Measurements from ENCODE around the gene PBOV1.

The PBOV1 gene

DNA sequence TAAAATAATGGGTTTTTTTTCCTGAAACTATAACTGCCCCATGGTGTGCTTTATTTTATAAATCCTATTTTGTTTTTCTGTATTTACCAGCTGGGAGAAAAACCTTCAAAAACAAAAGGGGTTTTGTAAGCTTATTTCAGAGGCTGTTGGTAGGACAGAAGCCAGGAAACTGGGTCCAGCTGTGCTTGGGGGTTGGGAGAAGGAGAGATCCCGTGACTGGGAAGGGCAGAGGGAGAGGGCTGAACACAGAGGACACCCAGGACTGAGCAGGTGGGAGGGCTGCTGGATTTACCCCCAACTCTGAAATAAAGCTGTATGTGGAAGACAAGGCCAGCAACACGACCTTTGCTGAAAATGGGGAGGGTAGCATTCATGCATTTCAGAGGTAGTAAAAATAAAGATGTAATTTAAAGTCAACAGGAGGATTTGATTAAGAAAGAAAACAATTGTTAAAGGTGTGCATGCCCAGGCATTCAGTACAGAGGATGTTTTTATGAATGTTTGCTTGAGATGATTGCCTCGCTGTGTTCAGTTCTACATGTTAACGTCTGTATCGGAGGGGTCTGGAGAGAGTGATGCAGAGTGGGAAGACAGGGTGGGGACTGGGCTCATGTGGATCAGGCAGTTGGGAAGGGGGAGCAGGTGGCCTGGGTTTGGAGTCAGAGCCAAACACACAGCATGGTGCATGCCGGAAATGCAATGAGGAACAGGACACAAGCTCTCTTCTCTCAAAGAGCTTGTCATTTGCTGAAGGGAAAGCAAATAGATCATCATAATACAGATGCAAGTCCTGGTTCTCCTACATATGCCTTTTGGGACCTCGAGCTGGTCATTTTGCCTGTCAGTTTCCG is 35.1 kb downstream of the PBOV1 start:
- DNase-seq (ENCODE audit: insufficient read length, low spot score) (no peak), FAIRE-seq (no peak)
- no peak for TF ChIP-seq TAF1 (IDR thresholded peaks at IDR 0.05; ENCODE audit: low read depth, low read length)
- no peak for TF ChIP-seq SPI1 (IDR thresholded peaks at IDR 0.05; ENCODE audit: low read depth, low read length)
- TF ChIP-seq POLR2AphosphoS5 (IDR thresholded peaks at IDR 0.05; ENCODE audit: low read depth, low read length): no peak
- no peak for TF ChIP-seq POU2F2 (IDR thresholded peaks at IDR 0.05; ENCODE audit: low read depth, low read length)
- no peak for TF ChIP-seq PAX5 (IDR thresholded peaks at IDR 0.05; ENCODE audit: insufficient read depth, low read length, severe bottlenecking)
- no peak for TF ChIP-seq POLR2A (IDR thresholded peaks at IDR 0.05; ENCODE audit: low read depth, low read length)

DNA sequence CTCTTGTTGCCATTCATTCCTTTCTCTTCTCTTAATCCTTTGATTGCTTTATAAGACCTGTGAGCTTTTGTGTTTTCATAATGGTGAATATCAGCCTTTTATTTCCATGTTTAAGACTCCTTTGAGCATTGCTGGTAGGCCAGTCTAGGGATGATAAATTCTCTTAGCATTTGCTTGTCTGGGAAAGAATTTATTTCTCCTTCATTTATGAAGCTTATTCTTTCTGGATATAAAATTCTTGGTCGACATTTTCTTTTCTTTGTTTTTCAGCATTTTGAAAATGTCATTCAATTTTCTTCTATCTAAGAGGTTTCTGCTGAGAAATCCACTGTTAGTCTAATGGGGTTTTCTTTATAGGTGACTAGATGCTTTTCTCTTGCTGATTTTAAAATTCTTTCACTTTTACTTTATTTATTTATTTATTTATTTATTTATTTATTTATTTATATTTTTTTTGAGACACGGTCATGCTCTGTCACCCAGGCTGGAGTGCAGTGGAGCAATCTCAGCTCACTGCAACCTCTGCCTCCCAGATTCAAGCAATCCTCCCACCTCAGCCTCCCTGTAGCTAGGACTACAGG is 41.5 kb downstream of the PBOV1 start:
- FAIRE-seq: no peak
- no peak for TF ChIP-seq PAX5 (IDR thresholded peaks at IDR 0.05; ENCODE audit: insufficient read depth, low read length, severe bottlenecking)
- TF ChIP-seq POLR2A (IDR thresholded peaks at IDR 0.05; ENCODE audit: low read depth, low read length): no peak
- TF ChIP-seq SPI1 (IDR thresholded peaks at IDR 0.05; ENCODE audit: low read depth, low read length): no peak
- no peak for TF ChIP-seq POU2F2 (IDR thresholded peaks at IDR 0.05; ENCODE audit: low read depth, low read length)
- TF ChIP-seq TAF1 (IDR thresholded peaks at IDR 0.05; ENCODE audit: low read depth, low read length): no peak
- TF ChIP-seq POLR2AphosphoS5 (IDR thresholded peaks at IDR 0.05; ENCODE audit: low read depth, low read length): no peak
- no peak for DNase-seq (ENCODE audit: insufficient read length, low spot score)

DNA sequence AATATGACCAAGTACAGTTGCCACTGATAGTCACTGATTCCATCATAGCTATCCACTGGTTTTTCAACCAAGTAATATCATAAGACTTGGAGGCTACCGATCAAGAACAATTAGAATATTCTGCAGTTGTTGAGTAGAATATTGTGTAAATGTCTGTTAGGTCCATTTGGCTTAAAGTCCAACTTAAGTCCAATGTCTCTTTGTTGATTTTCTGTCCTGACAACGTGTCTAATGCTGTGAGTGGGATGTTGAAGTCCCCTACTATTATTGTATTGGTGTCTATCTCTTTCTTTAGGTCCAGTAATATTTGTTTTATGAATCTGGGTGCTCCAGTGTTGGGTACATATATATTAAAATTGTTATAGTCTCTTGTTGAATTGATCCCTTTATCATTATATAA is 42.7 kb downstream of the PBOV1 start:
- DNase-seq (ENCODE audit: insufficient read length, low spot score) (no peak), FAIRE-seq (no peak)
- TF ChIP-seq TAF1 (IDR thresholded peaks at IDR 0.05; ENCODE audit: low read depth, low read length) (no peak), POU2F2 (IDR thresholded peaks at IDR 0.05; ENCODE audit: low read depth, low read length) (no peak), SPI1 (IDR thresholded peaks at IDR 0.05; ENCODE audit: low read depth, low read length) (no peak), PAX5 (IDR thresholded peaks at IDR 0.05; ENCODE audit: insufficient read depth, low read length, severe bottlenecking) (no peak), POLR2A (IDR thresholded peaks at IDR 0.05; ENCODE audit: low read depth, low read length) (no peak), POLR2AphosphoS5 (IDR thresholded peaks at IDR 0.05; ENCODE audit: low read depth, low read length) (no peak)
